ENCODE results near the gene NPL. TPM values are rescaled to one million over a fixed set of nuclear protein-coding genes. Genes with fewer than 3 reads are reported as not detected.
A peak's percentile ranks its signal among the peaks of the same experiment; 100 is the strongest.

The NPL gene
- total RNA-seq, 2 donors from 2014 or later = 0.99 to 2.6 TPM

DNA sequence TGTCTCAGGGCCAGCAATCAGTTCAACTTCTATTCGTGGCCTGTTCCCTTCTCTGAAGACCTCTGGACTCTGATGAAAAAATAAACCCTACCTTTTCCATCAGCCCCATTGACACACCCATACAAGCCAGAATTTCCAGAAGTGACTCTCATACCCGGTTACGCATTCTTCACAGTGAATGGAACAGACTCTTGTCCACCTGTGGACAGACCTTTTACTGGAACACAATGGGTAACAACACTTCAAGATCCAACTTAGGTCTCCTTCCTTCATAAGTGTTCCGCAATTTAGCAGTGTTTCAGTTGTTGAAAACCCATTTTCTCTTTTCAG is 2.6 kb upstream of the NPL start:
- no peaks in the 10 kb centered on the region for H3K36me3 ChIP-seq (replicated peaks in 1 of 2; ENCODE audit: insufficient read depth in 1 of 2, low read depth in 2 of 2)
- DNase-seq = no peak
- H3K27me3 ChIP-seq = no peaks in the 10 kb centered on the region
- TF ChIP-seq, protein P1, sequence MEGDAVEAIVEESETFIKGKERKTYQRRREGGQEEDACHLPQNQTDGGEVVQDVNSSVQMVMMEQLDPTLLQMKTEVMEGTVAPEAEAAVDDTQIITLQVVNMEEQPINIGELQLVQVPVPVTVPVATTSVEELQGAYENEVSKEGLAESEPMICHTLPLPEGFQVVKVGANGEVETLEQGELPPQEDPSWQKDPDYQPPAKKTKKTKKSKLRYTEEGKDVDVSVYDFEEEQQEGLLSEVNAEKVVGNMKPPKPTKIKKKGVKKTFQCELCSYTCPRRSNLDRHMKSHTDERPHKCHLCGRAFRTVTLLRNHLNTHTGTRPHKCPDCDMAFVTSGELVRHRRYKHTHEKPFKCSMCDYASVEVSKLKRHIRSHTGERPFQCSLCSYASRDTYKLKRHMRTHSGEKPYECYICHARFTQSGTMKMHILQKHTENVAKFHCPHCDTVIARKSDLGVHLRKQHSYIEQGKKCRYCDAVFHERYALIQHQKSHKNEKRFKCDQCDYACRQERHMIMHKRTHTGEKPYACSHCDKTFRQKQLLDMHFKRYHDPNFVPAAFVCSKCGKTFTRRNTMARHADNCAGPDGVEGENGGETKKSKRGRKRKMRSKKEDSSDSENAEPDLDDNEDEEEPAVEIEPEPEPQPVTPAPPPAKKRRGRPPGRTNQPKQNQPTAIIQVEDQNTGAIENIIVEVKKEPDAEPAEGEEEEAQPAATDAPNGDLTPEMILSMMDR (IDR thresholded peaks at IDR 0.05) = no peak
- TF ChIP-seq POLR2A (IDR thresholded peaks at IDR 0.05) = no peak
- H3K4me3 ChIP-seq = no peak overlapping the region
- H3K4me1 ChIP-seq = peaks cover 14% of the 10 kb centered on the region
- H3K27ac ChIP-seq = no peak overlapping the region
- H3K9me3 ChIP-seq = no peaks in the 10 kb centered on the region
- ATAC-seq = no peak
- WGBS, 2 donors = 67 to 68% methylated on average over 4 of the region's 4 CpGs
- intact Hi-C loops (cut with DNase I) = loop anchor here (10.0 kb wide), 2 partner anchors 342 to 702 kb away; no protein-coding TSS in a partner anchor

DNA sequence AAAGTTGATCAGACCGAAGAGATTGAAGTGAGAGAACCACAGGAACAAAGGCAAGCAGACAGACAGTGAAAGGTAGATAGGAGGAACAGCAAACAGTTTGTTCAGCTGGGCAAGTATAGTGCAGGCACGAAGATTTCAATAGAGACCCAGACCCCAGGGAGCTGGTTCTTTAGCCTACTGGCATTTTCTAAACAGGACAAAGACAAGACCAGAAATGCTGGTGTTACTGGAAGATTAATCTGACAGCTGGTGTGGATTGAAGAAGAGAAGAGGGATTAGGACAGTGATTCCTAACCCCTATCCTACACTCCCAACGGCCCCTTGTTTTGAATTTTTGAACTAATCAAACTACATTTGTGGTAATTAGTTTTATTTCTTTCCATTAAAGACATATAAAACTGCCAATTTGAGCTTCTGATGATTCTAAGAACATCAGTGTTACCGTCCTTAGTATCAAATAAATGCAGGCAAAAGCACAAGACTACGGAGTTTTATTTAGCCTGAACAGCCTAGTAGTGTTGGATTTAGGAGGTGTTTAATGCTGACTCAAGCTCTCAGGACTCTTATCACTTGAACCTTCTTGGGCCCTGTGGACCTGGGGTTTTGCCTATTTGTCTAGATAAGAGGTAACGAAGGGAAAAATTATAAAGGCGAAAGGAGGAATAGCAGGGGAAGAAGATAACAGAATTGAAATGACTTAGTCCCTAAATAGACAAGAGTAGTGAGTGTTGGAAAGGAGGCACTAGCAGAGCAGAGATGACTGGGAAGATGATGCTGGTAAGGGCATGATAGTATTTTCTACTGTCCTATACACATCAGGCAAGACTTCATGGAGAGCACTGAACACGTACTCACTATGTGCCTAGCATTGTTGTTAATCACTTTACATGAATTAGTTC is 2.0 kb downstream of the NPL start:
- ATAC-seq = no peak
- H3K27ac ChIP-seq = no peak overlapping the region

DNA sequence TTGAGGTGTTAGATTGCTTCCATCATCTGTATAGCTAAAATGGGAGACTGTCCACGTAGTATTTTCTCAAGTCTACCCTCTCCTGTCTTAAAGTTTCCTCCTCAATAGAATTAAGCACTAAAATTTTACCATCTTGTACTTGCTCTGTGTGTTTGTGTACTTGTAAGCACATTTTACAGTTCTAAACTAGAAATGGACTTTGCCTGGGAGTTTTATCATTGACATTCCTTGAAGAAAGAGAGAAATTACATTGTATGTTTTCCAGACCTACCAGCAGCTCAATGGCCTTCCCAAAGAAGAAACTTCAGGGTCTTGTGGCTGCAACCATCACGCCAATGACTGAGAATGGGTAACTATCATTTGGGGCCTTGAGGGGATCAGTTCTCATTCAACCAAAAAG is 4.5 kb downstream of the NPL start:
- peak overlapping the region in 1 of 4 donors; percentile 64 for H3K27ac ChIP-seq
- no peak for DNase-seq
- H3K4me1 ChIP-seq = peaks cover 9% of the 10 kb centered on the region
- no peak for ATAC-seq
- WGBS, 2 donors = 89 to 91% methylated on average over 2 of the region's 2 CpGs
- no peak overlapping the region for H3K4me3 ChIP-seq
- H3K9me3 ChIP-seq = no peaks in the 10 kb centered on the region
- no peaks in the 10 kb centered on the region for H3K36me3 ChIP-seq (replicated peaks in 1 of 2; ENCODE audit: insufficient read depth in 1 of 2, low read depth in 2 of 2)
- TF ChIP-seq POLR2A (IDR thresholded peaks at IDR 0.05) = no peak
- TF ChIP-seq, protein P1 (IDR thresholded peaks at IDR 0.05) = no peak
- no peaks in the 10 kb centered on the region for H3K27me3 ChIP-seq
- intact Hi-C loops (cut with DNase I) = no loop called here

More for the DNA sequence above, 2.0 kb downstream of the NPL start:
- Histone ChIP-seq H3K4me3 (no peak overlapping the region), H3K27me3 (no peaks in the 10 kb centered on the region), H3K4me1 (peaks cover 14% of the 10 kb centered on the region), H3K36me3 (replicated peaks in 1 of 2; ENCODE audit: insufficient read depth in 1 of 2, low read depth in 2 of 2) (no peaks in the 10 kb centered on the region), H3K9me3 (no peaks in the 10 kb centered on the region)
- WGBS, 2 donors = 72 to 74% methylated on average over 8 of the region's 8 CpGs
- no peak for TF ChIP-seq POLR2A (IDR thresholded peaks at IDR 0.05)
- TF ChIP-seq, protein P1 (IDR thresholded peaks at IDR 0.05) = no peak
- intact Hi-C loops (cut with DNase I) = no loop called here
- no peak for DNase-seq

DNA sequence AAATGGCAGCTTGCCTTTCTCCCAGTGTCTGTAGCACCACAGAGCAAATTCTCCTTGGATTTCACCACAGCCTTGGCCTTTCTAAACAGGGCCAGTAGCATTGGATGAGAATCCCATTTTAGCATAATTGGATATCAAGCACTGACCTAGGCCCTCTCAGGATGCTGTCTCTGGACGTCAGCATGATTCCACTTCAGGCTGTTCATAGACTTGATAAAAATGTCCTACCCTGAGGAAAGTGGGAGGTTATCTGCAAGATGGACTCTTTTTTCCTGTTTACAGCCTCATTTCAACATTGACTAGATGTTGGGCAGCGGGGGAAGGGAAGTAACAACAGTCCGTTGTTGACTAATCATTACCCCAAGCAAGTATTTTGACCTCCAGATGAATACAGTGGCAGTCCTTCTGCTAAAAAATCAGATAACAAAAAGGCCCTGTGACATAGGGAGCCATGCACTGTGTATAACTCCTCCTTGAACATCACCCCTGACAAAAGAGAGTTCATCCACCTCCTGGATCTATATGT is 5.2 kb downstream of the NPL start:
- WGBS, 2 donors = 62 to 67% methylated on average over 3 of the region's 3 CpGs
- Histone ChIP-seq H3K27me3 (no peaks in the 10 kb centered on the region), H3K4me3 (no peak overlapping the region), H3K4me1 (peaks cover 7% of the 10 kb centered on the region), H3K36me3 (replicated peaks in 1 of 2; ENCODE audit: insufficient read depth in 1 of 2, low read depth in 2 of 2) (no peaks in the 10 kb centered on the region), H3K27ac (peak overlapping the region in 1 of 4 donors; percentile 64), H3K9me3 (no peaks in the 10 kb centered on the region)
- TF ChIP-seq POLR2A (IDR thresholded peaks at IDR 0.05) = no peak
- TF ChIP-seq, protein P1 (IDR thresholded peaks at IDR 0.05) = no peak
- ATAC-seq (no peak), DNase-seq (no peak)
- intact Hi-C loops (cut with DNase I) = no loop called here
